Smooth muscle cell of the brain vasculature (primary cell): ENCODE results near the gene TOR4A.

Experiments used
- DNase-seq: peaks from one replicate; pipeline ENCODE4 v3.0.0-alpha.2; 2012; ENCODE audit warnings: low read depth, low spot score

Gene TOR4A

DNA sequence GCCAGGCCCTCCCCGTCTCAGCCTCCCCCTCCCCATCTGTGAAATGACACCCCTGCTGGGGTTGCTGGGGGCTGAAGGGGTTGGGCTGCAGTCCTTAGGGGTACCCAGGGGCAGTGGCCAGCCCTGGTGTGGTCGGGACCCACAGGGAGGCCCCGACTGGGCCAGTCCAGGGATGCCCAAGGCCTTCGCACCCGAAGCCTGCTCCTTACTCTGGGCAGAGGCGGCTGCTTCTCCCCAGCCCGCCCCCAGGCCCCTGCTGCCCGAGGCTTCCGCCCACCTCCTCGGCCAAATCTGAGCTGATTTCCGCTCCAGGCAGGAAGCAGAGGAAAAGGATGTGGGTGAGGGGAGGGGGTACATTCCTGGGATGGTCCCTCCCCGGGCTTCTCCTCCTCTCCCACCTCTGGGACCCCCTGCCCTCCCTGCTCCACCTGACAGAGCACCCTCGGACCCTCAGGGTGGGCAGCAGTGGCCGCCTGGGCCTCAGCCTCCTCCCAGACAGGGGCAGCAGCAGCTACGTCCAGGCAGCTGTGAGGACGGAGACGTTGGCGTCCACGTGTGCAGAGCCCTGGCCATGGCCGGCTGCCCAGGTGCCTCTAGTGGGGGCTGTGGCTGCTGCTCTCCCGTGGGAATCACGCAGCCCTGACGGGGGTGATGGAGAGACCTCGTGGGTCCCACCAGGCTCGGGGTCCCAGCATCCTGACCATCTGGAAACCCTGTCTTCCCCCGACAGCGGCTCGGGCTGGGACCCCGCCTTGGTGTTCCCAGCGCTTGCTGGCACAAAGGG is 28.7 kb downstream of the TOR4A start:
- DNase-seq: no peak

DNA sequence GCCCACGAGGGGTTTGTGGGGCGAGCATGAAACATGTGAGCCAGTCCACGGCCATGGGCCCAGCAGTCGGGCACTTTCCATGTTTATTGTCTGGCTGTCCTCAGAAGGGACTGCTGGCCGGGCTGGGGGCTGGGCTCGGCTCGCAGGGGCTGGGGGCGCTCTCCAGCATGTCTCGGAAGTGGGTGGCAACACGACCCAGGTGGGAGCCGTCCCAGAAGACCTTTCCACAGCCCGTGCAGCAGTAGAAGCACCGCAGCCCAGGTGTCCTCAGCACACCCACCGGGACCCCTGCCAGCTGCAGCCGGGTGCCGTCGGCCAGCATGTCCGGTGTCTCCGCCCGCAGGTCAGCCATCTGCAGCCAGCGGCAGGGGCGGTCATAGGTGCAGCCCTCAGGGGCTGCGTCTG is 29.3 kb downstream of the TOR4A start:
- no peak for DNase-seq

DNA sequence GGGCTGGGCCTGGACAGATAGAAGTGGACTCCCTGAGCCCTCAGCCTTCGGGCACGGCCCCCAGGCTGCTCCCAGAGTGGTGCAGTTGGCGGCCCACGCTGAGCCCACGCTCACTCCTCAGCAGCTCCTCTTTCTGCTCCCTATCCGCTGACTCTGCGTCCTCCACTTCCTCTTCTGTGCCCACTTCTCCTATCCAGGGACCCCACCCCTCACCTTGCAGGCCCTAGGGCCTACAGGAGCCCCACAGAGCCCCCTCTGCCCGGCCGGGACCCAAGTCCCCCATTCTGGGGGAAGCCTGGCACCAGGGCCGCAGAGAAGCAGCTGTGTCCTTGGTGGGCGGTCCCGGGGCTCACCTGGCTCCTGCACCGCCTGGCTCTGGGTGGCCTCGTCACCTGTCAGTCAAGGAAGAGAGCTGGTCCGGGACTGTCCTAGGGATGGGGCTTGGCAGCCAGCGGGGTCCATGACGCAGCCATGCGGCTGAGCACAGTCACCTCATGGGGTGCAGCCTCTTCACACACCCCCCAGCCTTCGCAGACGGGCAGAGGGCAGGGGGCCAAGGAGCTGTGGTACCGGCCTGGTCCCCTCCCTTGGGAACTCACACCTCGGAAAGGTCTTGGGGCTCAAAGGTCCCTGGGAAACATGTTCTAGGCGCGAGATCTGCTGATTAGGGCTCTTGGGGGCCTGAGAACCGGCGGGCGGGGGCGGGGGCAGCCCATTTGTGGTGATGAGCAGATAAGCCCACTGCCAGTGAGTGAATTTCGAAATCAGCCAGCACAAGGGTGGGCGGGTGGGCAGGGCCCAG is 29.9 kb downstream of the TOR4A start:
- no peak for DNase-seq

DNA sequence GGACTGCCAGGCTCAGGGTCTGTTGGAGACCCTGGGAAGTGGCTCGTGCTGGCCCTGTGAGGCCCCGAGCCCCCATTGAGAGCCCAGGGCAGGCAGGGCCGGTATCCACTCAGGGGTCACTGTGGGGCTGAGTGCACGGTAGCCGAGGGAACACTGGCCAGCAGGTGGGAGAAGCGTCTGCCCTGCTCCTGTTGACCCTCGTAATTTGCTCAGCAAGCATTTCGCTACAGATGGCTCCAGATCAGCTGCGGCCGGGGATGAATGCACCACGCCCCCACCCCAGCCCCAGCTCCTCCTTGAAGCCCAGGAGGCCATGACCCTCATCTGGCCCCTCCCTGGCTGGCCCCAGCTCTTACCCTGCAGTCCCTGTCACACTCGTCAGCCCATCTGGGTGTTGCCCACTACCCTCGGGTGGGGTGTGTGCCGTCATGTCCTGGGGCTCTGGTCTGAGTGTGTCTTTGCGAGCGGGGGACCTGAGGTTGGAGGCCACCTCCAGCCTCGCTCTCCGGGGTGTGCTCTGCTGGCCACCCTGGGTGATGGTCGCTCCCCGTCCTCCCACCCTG is 30.6 kb downstream of the TOR4A start:
- no peak for DNase-seq

DNA sequence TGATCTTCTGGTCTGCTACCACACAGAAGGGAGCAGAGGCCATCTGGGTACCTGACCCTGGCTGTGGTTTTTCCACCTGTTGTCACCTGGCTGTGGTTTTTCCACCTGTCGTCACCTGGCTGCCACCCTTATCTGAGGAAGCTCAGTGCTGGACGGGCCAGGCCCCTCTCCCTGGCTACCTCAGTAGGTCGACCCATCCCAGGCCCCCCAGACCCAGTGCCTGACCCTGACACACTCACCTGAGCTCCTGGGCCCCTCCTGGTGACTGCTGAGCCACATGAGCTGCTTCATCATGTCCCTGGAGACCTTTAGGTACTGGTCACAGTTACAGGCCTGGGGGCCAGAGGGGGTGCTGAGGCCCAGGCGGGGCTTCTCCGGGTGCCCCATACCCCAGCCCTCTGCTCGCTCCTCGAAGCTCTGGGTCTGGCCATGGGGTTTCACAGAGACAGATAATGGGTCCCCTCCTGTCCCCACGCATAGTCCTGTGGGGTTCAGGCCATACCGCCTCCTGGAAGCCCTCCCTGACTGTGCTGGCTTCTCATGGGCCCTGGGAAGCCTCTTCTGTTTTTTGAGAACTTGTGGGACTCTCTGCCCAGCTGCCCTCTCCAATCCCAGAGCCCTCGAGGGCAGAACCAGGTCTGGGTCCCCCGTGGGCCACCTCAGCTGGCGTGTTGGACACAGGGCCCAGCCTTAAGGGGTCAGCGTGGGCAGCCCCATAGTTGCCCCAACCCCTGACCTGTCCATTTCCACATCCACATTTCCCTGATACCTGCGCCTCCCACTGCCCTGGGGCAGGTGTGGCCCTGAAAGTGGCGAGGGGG is 32.1 kb downstream of the TOR4A start:
- DNase-seq: no peak

DNA sequence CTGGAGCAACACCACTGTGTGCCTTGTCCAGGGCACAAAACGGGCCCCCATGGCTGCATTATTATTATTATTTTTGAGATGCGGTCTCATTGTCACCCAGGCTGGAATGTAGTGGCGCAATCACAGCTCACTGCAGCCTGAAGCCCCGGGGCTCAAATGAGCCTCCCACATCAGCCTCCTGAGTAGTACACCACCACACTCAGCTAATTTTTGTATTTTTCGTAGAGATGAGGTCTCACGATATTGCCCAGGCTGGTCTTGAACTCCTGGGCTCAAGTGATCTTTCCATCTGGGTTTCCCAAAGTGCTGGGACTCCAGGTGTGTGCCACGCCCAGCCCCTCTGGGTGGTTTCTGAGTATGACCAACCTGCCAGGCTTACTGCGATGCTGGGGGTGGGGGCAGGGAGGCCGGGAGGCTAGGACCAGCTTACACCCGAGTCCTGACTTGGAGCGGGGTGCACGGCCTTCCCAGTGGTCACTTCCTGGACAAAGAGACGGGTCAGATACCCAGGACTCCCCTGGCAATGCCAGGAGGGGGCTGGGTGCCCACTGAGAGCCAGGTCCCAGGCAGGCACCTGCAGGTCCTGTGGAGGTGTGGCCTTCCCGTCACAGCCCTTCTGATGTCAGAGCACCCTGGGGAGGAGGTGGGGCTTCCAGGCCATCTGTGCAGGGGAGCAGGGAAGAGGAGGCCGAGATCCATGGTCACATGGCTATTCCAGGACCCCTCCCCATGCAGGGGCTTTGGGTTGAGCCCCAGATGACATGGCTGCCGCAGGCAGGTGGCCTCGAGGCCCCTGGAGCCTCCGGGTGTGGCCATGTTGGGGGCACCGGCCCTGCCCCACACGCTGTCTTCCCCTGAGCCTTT is 32.9 kb downstream of the TOR4A start:
- no peak for DNase-seq

DNA sequence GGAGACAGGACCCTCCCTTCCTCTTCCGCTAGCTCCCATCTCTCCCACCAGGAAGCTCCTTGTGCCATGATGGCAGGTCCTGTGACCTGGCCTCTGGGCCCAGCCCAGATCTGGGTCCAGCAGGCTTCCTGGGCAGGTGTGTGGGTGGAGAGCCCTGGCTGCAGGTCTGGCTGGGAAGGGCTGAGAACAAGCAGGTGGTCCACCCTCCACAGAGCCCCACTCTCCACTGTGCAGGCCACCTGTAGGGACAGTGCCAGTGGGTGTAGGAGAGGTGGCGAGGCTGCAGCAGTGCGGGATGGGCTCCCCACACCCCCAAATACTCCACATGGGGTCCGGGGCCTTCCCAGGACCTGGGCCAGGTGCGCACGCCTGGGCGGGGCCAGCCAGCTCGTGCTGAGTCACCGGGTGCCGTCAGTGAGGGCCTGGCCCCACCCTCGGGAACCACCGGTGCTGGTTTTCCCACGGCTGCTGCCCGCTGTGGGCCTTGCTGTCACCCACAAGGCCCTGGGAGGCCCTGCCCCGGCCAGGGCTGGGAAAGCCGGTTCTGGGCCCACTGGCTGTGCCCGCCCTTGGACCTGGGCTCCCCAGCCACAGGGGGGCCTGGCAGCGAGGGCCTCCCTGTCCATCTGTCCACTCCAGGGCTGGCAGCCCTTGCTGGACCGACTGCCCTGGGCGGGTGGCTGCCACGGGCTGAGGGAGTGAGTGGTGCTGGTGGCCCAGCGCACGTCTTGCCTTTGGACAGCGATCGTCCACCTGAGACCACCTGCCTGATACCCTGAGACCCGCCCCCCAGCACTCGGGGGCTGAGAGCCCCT is 33.9 kb downstream of the TOR4A start:
- no peak for DNase-seq

DNA sequence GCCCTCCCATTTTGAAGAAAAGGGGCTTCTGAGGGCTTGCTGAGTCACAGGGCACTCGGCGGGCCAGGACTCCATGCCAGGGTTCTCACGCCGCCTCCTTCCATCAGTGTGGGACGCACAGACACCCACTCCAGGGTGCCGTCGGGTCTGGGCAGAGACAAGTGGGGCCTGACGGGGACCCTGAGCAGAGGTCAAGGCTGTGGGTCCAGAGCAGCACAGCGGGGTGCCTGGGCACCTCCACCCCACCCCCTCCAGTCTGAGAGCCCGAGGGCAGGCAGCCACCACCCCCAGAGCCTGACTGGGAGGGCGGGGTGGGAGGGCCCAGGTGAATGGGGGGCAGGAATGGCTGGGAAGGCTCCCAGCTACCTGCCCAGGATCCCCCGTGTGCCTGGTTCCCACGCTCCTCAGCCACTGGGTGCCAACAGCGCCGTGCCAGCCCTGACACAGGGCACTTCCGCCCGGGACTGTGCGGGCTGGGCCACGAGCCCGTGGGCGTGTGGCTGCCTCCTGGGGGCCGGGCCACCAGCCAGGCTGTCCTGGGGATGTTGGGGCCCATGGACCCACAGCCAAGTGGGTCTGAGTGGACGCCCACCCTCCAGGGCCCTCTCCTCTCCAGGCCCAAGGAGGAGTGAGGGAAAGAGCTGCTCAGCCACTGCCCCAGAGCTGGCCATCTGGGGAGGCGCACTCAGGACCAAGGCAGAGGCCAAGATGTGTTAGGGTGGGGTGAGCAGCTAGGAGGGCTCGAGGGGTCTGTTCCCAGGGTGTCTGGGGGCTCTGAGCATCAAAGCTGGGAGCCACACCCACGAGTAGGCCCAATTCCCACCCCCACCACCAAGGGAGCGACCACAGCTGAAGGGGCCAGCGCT is 34.7 kb downstream of the TOR4A start:
- no peak for DNase-seq

DNA sequence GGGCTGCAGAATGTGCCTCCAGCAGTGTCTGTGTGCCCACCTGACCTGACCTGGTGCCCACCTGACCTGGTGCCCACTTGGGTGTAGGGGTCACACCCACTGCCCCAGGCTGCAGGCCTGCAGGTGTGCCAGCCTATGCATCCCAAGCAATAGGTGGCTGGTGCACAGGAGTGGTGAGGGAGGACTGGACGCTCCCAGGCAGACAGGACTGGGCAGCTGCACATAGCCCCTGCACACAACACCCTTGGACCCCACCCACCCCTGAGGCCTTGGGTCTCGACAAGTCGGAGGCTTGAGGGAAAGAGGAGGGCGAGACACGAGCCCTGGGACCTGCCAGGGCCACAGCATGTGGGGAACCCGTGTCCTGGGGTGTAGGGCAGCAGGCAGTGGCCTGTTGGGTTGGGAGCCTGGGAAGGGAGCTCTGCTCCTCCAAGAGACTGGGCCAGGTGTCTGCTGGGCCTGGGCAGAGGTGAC is 35.4 kb downstream of the TOR4A start:
- no peak for DNase-seq

DNA sequence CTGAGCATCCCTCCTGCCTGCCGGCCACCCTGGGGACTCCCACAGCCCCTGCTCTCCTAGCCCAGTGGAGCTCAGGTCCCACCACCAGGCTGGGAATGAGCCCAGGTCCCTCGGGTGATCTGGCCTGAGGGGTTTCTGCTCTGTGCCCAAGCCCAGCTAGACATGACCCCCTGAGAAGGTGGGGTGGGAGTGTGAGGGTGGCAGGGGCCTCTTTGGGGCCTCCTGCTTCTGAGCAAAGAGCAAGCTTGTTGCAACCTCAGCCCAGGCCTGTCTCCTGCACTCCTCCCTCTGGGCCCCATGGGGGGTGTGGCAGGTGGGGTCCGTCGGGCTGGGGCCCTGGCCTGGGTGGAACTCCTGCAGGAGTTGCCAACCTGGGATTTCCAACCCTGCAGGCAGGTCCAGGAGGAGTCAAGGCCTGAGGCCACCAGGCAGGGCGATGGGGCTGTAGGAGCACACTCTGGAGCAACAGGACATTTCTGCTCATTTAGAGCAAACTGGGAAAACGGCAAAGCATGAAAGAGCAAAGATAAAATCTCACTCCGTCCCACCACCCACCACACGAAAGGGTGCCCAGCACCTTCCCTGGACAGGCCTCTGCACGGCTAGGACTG is 35.9 kb downstream of the TOR4A start:
- no peak for DNase-seq

DNA sequence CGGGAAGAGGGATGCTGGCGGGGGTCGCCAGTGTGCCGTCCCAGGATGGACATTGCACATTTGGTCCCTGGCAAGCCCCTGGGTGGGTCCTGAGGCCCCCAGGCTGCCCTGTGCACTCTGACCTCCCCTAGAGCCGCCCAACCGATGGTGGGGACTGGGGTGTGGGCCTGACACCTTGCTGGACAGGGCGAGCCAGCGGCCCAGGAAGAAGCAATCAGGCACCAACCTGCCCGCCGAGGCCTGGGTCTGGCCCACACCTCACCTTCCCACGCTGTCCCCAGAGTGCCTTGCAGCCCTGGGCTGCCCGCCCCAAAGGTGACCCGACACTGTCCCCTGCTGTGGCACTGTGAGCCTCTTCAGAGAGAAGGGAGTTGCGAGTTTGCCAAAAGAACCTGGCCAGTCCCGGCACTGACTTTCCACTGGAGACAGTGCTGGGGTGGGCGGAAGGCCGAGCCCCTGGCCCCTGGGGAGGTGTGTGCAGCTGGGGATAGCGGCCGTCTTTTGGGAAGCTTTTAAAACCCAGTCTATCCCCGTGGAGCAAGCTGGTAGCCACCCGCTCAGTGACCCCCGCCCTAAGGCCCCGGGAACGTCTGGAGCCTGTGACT is 36.5 kb downstream of the TOR4A start:
- DNase-seq: no peak

DNA sequence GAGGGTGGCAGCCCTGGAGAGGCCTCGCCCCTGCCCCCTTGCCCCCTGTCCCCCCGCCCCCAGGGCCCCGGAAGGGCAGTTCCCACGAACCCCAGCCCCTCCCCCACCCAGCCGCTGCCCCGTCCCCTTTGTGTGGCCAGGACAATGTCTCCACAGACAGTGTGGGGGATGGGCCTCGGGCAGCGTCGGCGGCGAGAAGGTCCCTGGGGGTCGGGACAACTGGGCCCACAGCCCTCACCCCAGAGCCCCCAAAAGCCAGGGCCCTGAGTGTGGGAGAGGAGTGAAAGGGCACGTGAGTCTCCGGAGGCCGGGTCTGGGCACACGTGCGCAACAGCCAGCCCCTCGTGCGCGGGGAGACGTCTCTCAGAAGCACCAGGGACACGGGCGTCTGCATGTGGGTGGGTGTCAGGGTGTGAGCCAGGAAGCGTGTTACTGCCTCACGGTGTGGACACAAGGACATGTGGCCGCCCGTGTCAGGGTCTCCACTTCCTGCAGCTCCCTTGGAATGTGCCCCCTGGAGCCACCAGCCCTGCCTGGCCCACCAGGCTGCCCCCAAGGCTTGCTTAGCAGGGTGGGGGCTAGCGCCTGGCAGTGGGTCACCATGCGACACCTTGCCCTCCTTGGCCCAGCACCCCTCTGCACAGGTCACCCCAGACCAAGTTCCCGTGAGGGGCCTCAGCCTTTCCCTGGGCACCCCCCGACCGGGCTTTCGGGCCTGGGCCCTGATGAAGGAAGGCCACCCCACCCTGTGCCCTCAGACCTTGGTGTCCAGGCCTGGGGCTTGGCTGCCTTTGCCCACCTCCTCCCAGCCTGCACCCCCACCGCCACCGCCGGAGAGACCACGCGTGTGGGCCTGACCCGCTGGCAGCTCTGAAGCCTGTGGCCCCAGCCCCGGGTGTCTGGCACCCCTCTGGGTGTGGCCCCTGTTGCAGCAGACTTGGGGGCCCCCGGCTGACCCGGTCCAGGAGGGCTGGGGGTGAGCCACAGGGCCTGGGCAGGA is 37.3 kb downstream of the TOR4A start:
- DNase-seq: no peak

DNA sequence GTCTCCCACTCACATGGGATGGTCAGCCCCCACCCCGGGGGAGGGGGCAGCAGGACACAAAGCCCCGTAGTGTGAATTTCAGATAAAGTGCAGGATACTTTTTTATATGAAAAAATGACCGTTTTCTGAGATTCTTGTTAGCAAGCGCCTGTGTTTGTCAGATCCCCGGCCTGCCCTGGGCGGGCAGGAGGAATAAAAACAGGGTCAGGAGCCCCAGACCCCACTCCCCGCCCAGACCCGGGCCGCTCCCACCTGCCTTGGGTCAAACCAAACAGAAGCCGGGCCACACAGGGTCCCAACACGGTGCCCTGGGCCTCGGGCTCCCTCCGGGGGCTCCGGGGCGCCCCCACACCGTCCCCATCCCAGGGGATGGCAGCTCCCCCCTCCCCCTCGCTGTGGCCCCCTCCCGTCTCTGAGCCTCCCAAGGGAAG is 38.1 kb downstream of the TOR4A start:
- DNase-seq: no peak

DNA sequence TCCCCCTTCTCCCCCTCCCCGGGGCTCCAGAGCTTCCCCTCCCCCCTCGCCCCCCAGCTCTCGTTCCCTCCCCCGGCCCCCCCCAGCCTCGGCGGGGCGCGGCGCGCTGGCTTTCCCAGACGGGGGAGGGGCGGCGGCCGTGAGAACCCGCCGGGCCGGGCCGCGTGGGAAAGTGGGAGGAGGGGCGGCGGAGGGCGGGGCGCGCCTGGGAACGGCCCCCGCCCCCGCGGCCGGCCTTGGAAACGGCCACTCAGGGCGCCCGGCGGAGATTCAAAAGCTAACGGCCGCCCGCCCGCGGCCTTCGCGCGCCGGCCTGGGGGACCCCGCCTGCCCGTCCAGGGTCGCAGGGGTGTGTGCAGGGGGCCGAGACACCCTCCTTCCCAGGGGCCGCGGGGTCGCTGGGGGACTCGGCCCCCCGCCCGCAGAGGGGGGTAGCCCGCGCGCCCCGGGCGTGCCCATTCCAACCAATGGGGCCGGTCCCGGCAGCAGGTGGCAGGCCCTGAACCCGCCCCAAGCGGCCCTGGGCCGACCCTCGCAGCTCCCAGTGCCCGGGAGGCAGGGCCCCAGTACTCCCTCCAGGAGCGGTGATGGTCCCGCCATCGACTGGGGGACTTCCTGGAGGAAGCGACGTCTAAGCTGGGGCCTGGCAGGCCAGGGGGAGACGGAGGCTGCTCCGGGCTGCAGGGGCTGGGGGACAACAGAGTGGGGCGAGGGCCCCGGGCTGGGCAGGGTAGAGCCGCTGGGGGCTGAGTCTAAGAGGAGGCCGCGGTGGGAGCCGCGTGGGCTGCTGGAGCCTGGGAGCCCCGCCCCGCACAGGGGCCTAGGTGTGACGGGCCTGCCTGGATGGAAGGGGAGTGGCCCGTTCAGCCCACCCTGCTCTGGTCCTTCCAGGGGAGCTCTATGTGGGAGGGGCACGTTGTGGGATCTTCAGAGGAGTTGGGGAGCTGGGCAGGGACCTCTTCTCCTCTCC is 38.8 kb downstream of the TOR4A start:
- no peak for DNase-seq

DNA sequence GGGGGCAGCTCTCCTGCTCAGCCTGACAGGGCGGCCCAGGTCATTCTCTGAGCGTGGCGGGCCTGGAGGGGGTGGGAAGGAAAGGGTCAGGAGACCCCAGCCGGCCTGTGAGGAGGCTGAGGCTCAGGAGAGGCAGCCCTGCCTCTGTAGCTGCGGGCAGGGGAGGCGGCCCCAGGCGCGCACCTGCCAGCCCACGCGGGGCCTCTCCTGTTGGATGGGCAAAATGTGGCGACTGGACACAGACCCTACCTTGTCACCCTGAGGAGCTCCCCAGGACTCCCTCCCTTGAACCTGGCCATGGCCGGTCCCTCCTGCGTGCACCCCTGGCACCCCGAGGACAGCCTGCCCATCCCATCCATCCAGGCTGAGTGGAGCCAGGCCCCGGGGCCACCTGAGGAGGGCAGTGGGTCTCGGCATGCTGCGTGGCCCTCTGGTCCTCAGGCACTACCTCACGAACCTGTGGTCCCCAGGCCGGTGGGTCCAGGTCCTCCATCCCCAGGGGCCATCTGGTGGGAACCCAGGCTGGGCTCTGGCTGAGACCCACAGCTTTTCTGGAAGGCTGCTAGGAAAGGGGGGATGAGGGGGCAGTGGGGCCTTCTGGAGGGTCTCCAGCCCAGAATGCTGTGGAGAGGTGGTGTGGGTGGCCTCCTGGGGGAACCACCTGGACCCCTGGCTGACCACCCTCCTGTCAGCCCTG is 39.6 kb downstream of the TOR4A start:
- no peak for DNase-seq
